Stimulated activated CD4-positive, alpha-beta T cell treated with anti-CD3 and anti-CD28 coated beads, Interleukin-12 subunit alpha, Interleukin-12 subunit beta, amount 100 ng/mL, for 24 hours (primary cell): Measurements from ENCODE around the gene GJA10.

Experiments
- DNase-seq, 2 experiments: peaks; one replicate each; pipeline ENCODE4 v3.0.0-alpha.2; 2020; ENCODE audit warnings: low read depth in 2 of 2

GJA10 gene

DNA sequence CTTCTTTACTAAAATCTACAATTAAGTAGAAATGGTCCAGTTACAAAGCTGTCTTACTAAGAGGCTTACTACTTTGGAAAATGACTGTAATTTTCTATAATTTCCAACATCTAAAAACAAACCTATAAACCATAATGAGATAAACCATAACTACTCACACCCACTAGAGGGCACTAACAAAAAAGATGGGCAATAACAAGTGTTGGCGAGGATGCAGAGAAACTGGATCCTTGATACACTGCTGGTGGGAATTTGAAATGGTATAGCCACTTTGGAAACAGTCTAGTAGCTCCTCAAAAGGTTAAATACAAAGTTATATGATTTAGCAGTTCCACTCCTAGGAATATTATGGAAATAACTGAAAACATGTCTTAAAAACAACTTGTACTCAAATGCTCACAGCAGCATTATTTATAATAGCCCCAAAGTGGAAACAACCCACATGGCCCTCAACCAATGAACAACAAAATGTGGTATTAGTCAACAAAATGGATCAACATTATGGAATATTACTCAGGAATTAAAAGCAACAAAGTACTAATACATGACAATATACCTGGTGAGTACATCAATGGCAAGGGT, 50.6 kb downstream of the GJA10 start:
- no peak for DNase-seq
